Astrocyte (in vitro differentiated cells and primary cell): Measurements from ENCODE around the gene IKBIP. TPM values are rescaled to one million over a fixed set of nuclear protein-coding genes. Genes with fewer than 3 reads are reported as not detected.

Experiments
- DNase-seq: peaks from one replicate; pipeline ENCODE4 v3.0.0-alpha.2; 2010; ENCODE audit warnings: low read depth
- FAIRE-seq: peaks from 2 replicates; lab custom pipeline; 2011; peaks lifted over from hg19 to GRCh38; lab: Jason Lieb, UNC
- H2AFZ ChIP-seq: 2 replicates; pipeline ENCODE4 v1.6.0; 2012; ENCODE audit warnings: low read depth, low read length, inconsistent platforms
- H3K27ac ChIP-seq: 2 replicates; pipeline ENCODE4 v1.5.1; 2011; ENCODE audit warnings: low read depth, low read length, inconsistent platforms
- H3K27me3 ChIP-seq: 2 replicates; pipeline ENCODE4 v1.6.0; 2011; ENCODE audit warnings: low read length, inconsistent platforms; ENCODE audit not compliant: insufficient read depth
- H3K36me3 ChIP-seq: 2 replicates; pipeline ENCODE4 v1.5.1; 2011; ENCODE audit warnings: low read length, inconsistent platforms; ENCODE audit not compliant: insufficient read depth
- H3K4me1 ChIP-seq: 2 replicates; pipeline ENCODE4 v1.5.1; 2011; ENCODE audit warnings: low read length, inconsistent platforms; ENCODE audit not compliant: insufficient read depth
- H3K4me2 ChIP-seq: 2 replicates; pipeline ENCODE4 v1.6.0; 2012; ENCODE audit warnings: low read length, inconsistent platforms
- H3K4me3 ChIP-seq: 2 replicates; pipeline ENCODE4 v1.5.1; 2011; ENCODE audit warnings: low read depth, mild to moderate bottlenecking, low read length, inconsistent platforms; ENCODE audit not compliant: insufficient read depth
- H3K79me2 ChIP-seq: 2 replicates; pipeline ENCODE4 v1.6.0; 2012; ENCODE audit warnings: mild to moderate bottlenecking, low read length, inconsistent platforms; ENCODE audit not compliant: insufficient read depth
- H3K9ac ChIP-seq: 2 replicates; pipeline ENCODE4 v1.6.0; 2012; ENCODE audit warnings: mild to moderate bottlenecking, low read length, inconsistent platforms
- H3K9me3 ChIP-seq: 2 replicates; pipeline ENCODE4 v1.5.1; 2012; ENCODE audit warnings: low read depth, mild to moderate bottlenecking, low read length, inconsistent platforms; ENCODE audit not compliant: insufficient read depth
- H4K20me1 ChIP-seq: 2 replicates; pipeline ENCODE4 v1.6.0; 2012; ENCODE audit warnings: low read length, inconsistent platforms; ENCODE audit not compliant: insufficient read depth
- H3K27ac Mint-ChIP-seq: one replicate; pipeline ENCODE4 v1.8.0; 2021; ENCODE audit warnings: mild to moderate bottlenecking, mixed read lengths; ENCODE audit not compliant: unreplicated experiment
- H3K27me3 Mint-ChIP-seq: one replicate; pipeline ENCODE4 v1.8.0; 2021; ENCODE audit warnings: low read depth, mixed read lengths; ENCODE audit not compliant: unreplicated experiment
- H3K36me3 Mint-ChIP-seq: one replicate; pipeline ENCODE4 v1.8.0; 2021; ENCODE audit warnings: low read depth, mixed read lengths; ENCODE audit not compliant: unreplicated experiment
- H3K4me1 Mint-ChIP-seq: one replicate; pipeline ENCODE4 v1.8.0; 2021; ENCODE audit warnings: low read depth, mixed read lengths; ENCODE audit not compliant: unreplicated experiment
- H3K4me3 Mint-ChIP-seq: one replicate; pipeline ENCODE4 v1.8.0; 2021; ENCODE audit warnings: mild to moderate bottlenecking, moderate library complexity, mixed read lengths; ENCODE audit not compliant: unreplicated experiment
- H3K9me3 Mint-ChIP-seq: one replicate; pipeline ENCODE4 v1.8.0; 2021; ENCODE audit warnings: mild to moderate bottlenecking, mixed read lengths; ENCODE audit not compliant: unreplicated experiment
- EZH2 ChIP-seq: IDR thresholded peaks from 2 replicates; pipeline ENCODE4 v1.6.1; 2012; ENCODE audit warnings: mild to moderate bottlenecking, low read length, inconsistent platforms; ENCODE audit not compliant: insufficient read depth
- total RNA-seq: library from RNA; stranded (reverse); gene quantifications from 2 replicates; pipeline ENCODE4 v1.2.1, GENCODE V29; 2021
- TF ChIP-seq, protein P1 (sequence below): IDR thresholded peaks from 2 replicates; pipeline ENCODE4 v1.5.1; 2011; ENCODE audit warnings: low read depth, mild to moderate bottlenecking, inconsistent platforms, low read length, moderate library complexity; ENCODE audit not compliant: insufficient read depth

Gene IKBIP
- total RNA-seq, 1 donor from 2014 or later = 126 TPM

DNA sequence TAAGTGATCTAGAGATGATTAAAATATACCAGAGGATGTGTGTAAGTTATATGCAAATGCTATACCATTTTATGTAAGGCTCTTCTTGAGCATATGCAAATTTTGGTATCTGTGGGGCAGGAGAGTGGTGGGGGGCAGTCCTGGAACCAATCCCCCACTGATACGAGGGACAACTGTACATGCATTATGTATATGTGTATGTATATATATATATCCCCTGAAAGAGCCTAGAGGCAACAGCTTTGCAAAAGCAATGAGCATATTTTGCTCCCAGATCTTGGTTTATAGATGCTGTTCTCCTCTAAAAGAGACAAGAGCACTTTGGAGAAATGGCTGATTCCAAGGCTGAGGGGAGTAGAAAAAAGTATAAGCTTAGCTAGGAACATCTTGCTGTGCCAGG is 63.5 kb downstream of the IKBIP start:
- Mint-ChIP-seq H3K36me3 (peaks cover 3% of the 10 kb centered on the region), H3K27me3 (no peaks in the 10 kb centered on the region), H3K4me1 (peaks cover 6% of the 10 kb centered on the region), H3K27ac (no peak overlapping the region), H3K4me3 (no peak overlapping the region), H3K9me3 (no peaks in the 10 kb centered on the region)
- TF ChIP-seq, protein P1, sequence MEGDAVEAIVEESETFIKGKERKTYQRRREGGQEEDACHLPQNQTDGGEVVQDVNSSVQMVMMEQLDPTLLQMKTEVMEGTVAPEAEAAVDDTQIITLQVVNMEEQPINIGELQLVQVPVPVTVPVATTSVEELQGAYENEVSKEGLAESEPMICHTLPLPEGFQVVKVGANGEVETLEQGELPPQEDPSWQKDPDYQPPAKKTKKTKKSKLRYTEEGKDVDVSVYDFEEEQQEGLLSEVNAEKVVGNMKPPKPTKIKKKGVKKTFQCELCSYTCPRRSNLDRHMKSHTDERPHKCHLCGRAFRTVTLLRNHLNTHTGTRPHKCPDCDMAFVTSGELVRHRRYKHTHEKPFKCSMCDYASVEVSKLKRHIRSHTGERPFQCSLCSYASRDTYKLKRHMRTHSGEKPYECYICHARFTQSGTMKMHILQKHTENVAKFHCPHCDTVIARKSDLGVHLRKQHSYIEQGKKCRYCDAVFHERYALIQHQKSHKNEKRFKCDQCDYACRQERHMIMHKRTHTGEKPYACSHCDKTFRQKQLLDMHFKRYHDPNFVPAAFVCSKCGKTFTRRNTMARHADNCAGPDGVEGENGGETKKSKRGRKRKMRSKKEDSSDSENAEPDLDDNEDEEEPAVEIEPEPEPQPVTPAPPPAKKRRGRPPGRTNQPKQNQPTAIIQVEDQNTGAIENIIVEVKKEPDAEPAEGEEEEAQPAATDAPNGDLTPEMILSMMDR = no peak
- no peak for TF ChIP-seq EZH2
- FAIRE-seq (no peak), DNase-seq (no peak)
- no peak overlapping the region for H3K4me2 ChIP-seq
- H3K4me3 ChIP-seq = no peak overlapping the region
- no peaks in the 10 kb centered on the region for H4K20me1 ChIP-seq
- H3K9ac ChIP-seq = no peak overlapping the region
- H3K9me3 ChIP-seq = no peaks in the 10 kb centered on the region
- H3K79me2 ChIP-seq = no peaks in the 10 kb centered on the region
- H3K4me1 ChIP-seq = no peaks in the 10 kb centered on the region
- H3K27ac ChIP-seq = no peak overlapping the region
- no peaks in the 10 kb centered on the region for H3K27me3 ChIP-seq
- H2AFZ ChIP-seq = no peak overlapping the region
- no peaks in the 10 kb centered on the region for H3K36me3 ChIP-seq

DNA sequence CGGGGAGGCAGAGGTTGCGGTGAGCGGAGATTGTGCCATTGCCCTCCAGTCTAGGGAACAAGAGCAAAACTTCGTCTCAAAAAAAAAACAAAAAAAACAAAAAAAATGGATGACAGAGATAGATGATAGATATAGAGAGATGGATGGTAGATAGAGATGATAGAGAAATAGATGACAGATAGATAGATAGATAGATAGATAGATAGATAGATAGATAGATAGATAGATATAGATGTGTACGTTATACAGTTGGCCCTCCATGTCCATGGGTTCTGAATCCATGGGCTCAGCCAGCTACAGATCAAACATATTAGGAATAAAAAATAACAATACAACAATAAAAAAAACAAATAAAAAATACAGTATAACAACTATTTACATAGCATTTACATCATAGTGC is 63.9 kb downstream of the IKBIP start:
- H3K9ac ChIP-seq = no peak overlapping the region
- H3K27me3 ChIP-seq = no peaks in the 10 kb centered on the region
- peaks cover 3% of the 10 kb centered on the region for H3K36me3 Mint-ChIP-seq
- no peaks in the 10 kb centered on the region for H3K4me1 ChIP-seq
- H4K20me1 ChIP-seq = no peaks in the 10 kb centered on the region
- H3K4me1 Mint-ChIP-seq = peaks cover 6% of the 10 kb centered on the region
- H2AFZ ChIP-seq = no peak overlapping the region
- no peaks in the 10 kb centered on the region for H3K9me3 Mint-ChIP-seq
- H3K9me3 ChIP-seq = no peaks in the 10 kb centered on the region
- H3K4me2 ChIP-seq = no peak overlapping the region
- FAIRE-seq (no peak), DNase-seq (no peak)
- no peaks in the 10 kb centered on the region for H3K36me3 ChIP-seq
- no peak overlapping the region for H3K4me3 ChIP-seq
- no peak overlapping the region for H3K27ac Mint-ChIP-seq
- no peaks in the 10 kb centered on the region for H3K27me3 Mint-ChIP-seq
- no peak for TF ChIP-seq EZH2
- TF ChIP-seq, protein P1 = no peak
- H3K79me2 ChIP-seq = no peaks in the 10 kb centered on the region
- no peak overlapping the region for H3K4me3 Mint-ChIP-seq
- no peak overlapping the region for H3K27ac ChIP-seq

DNA sequence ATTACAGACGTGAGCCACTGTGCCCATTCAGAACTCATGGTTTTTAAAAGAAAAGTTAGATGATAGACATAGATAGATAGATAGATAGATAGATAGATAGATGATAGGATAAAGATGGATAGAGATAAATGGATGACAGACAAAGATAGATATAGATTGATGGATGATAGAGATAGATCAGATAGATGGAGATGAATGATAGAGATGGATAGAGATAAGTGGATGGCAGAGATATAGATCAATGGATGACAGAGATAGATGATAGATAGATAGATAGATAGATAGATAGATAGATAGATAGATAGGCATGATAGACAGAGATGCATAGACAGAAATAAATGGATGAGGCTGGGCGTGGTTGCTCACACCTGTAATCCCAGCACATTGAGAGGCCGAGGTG is 64.8 kb downstream of the IKBIP start:
- Mint-ChIP-seq H3K4me1 (peaks cover 6% of the 10 kb centered on the region), H3K27me3 (no peaks in the 10 kb centered on the region), H3K9me3 (no peaks in the 10 kb centered on the region), H3K36me3 (peaks cover 3% of the 10 kb centered on the region), H3K4me3 (no peak overlapping the region), H3K27ac (no peak overlapping the region)
- no peak for FAIRE-seq
- Histone ChIP-seq H3K36me3 (no peaks in the 10 kb centered on the region), H3K4me1 (no peaks in the 10 kb centered on the region), H2AFZ (no peak overlapping the region), H3K9me3 (no peaks in the 10 kb centered on the region), H3K4me2 (no peak overlapping the region), H3K27me3 (no peaks in the 10 kb centered on the region), H4K20me1 (no peaks in the 10 kb centered on the region), H3K27ac (no peak overlapping the region), H3K4me3 (no peak overlapping the region), H3K9ac (no peak overlapping the region), H3K79me2 (no peaks in the 10 kb centered on the region)
- no peak for DNase-seq
- TF ChIP-seq, protein P1 = no peak
- TF ChIP-seq EZH2 = no peak
